H9 (cell line): ENCODE measurements around the gene PRTG. TPM values are rescaled to one million over a fixed set of nuclear protein-coding genes. Genes with fewer than 3 reads are reported as not detected.

ENCODE experiments used
- DNase-seq: peaks from one replicate; pipeline ENCODE4 v3.0.0-alpha.2; 2017
- H2AFZ ChIP-seq: one replicate; pipeline ENCODE4 v1.6.1; 2013; ENCODE audit warnings: mild to moderate bottlenecking, low read length, control low read depth, moderate library complexity
- H2AK5ac ChIP-seq: 2 replicates; pipeline ENCODE4 v1.6.1; 2013; ENCODE audit warnings: low read length, control low read depth, mixed read lengths; ENCODE audit not compliant: insufficient read length
- H2BK120ac ChIP-seq: one replicate; pipeline ENCODE4 v1.6.1; 2013; ENCODE audit warnings: low read depth, mild to moderate bottlenecking, low read length, control low read depth, inconsistent platforms; ENCODE audit not compliant: poor library complexity, severe bottlenecking
- H2BK12ac ChIP-seq: 2 replicates; pipeline ENCODE4 v1.6.1; 2013; ENCODE audit warnings: low read length, control low read depth, mixed read lengths, low read depth; ENCODE audit not compliant: insufficient read length
- H2BK15ac ChIP-seq: 2 replicates; pipeline ENCODE4 v1.6.1; 2013; ENCODE audit warnings: low read depth, low read length, control low read depth
- H2BK20ac ChIP-seq: one replicate; pipeline ENCODE4 v1.6.1; 2013; ENCODE audit warnings: low read depth, mild to moderate bottlenecking, low read length, control low read depth, inconsistent platforms; ENCODE audit not compliant: poor library complexity, severe bottlenecking
- H2BK5ac ChIP-seq: 2 replicates; pipeline ENCODE4 v1.6.1; 2013; ENCODE audit warnings: low read length, control low read depth, mixed read lengths; ENCODE audit not compliant: insufficient read length
- H3K14ac ChIP-seq: 2 replicates; pipeline ENCODE4 v1.6.1; 2013; ENCODE audit warnings: low read length, control low read depth; ENCODE audit not compliant: insufficient read depth
- H3K18ac ChIP-seq: 2 replicates; pipeline ENCODE4 v1.6.1; 2013; ENCODE audit warnings: low read depth, mild to moderate bottlenecking, mixed read lengths, low read length, control low read depth; ENCODE audit not compliant: insufficient read length
- H3K23ac ChIP-seq: 2 replicates; pipeline ENCODE4 v1.6.1; 2013; ENCODE audit warnings: low read length, control low read depth, mixed read lengths, low read depth; ENCODE audit not compliant: insufficient read length
- H3K23me2 ChIP-seq: 2 replicates; pipeline ENCODE4 v1.6.1; 2013; ENCODE audit warnings: low read depth, mild to moderate bottlenecking, mixed read lengths, low read length, control low read depth; ENCODE audit not compliant: insufficient read length, poor library complexity, severe bottlenecking
- H3K27ac ChIP-seq: 2 replicates; pipeline ENCODE4 v1.5.1; 2013; ENCODE audit warnings: low read length, control low read depth, mixed read lengths, low read depth; ENCODE audit not compliant: insufficient read length
- H3K27me3 ChIP-seq: 2 replicates; pipeline ENCODE4 v1.6.1; 2013; ENCODE audit warnings: low read length, control low read depth, inconsistent platforms; ENCODE audit not compliant: insufficient read depth
- H3K4ac ChIP-seq: 2 replicates; pipeline ENCODE4 v1.6.1; 2013; ENCODE audit warnings: low read depth, mild to moderate bottlenecking, control low read depth, inconsistent platforms, low read length, moderate library complexity
- H3K4me1 ChIP-seq: 2 replicates; pipeline ENCODE4 v1.6.1; 2013; ENCODE audit warnings: low read length, control low read depth, inconsistent platforms; ENCODE audit not compliant: insufficient read depth
- H3K4me2 ChIP-seq: 2 replicates; pipeline ENCODE4 v1.6.1; 2013; ENCODE audit warnings: low read length, control low read depth, mixed read lengths; ENCODE audit not compliant: insufficient read length, insufficient read depth
- H3K56ac ChIP-seq: 2 replicates; pipeline ENCODE4 v1.6.1; 2013; ENCODE audit warnings: low read depth, mild to moderate bottlenecking, mixed read lengths, low read length, control low read depth; ENCODE audit not compliant: insufficient read length
- H3K79me1 ChIP-seq: 2 replicates; pipeline ENCODE4 v1.6.1; 2013; ENCODE audit warnings: low read depth, mild to moderate bottlenecking, moderate library complexity, low read length, control low read depth, inconsistent platforms; ENCODE audit not compliant: insufficient read depth, poor library complexity, severe bottlenecking
- H3K79me2 ChIP-seq: 2 replicates; pipeline ENCODE4 v1.6.1; 2013; ENCODE audit warnings: low read length, control low read depth, inconsistent platforms; ENCODE audit not compliant: insufficient read depth
- H3K9ac ChIP-seq: 2 replicates; pipeline ENCODE4 v1.6.1; 2013; ENCODE audit warnings: low read length, control low read depth, mixed read lengths; ENCODE audit not compliant: insufficient read length; ENCODE audit errors: extremely low read depth
- H3K9me3 ChIP-seq: one replicate; pipeline ENCODE4 v1.6.1; 2013; ENCODE audit warnings: low read depth, low read length, inconsistent platforms; ENCODE audit not compliant: control insufficient read depth
- H3T11ph ChIP-seq: one replicate; pipeline ENCODE4 v1.6.1; 2013; ENCODE audit warnings: mild to moderate bottlenecking, low read length, control low read depth, inconsistent platforms
- H4K20me1 ChIP-seq: one replicate; pipeline ENCODE4 v1.6.1; 2013; ENCODE audit not compliant: control insufficient read depth, insufficient read length, insufficient read depth
- H4K5ac ChIP-seq: 2 replicates; pipeline ENCODE4 v1.6.1; 2013; ENCODE audit warnings: low read depth, mild to moderate bottlenecking, mixed read lengths, low read length, control low read depth; ENCODE audit not compliant: insufficient read length
- H4K8ac ChIP-seq: replicated peaks from 2 replicates; pipeline ENCODE4 v1.6.1; 2013; ENCODE audit warnings: low read length, control low read depth, mixed read lengths, low read depth; ENCODE audit not compliant: insufficient read length
- H4K91ac ChIP-seq: 2 replicates; pipeline ENCODE4 v1.6.1; 2013; ENCODE audit warnings: low read depth, mild to moderate bottlenecking, moderate library complexity, mixed read lengths, low read length, control low read depth; ENCODE audit not compliant: insufficient read length
- H3K27ac Mint-ChIP-seq, 3 experiments: 2 replicates in 2 of 3; 3 replicates in 1 of 3; pipeline ENCODE4 v1.8.0; 2020 to 2021; ENCODE audit warnings: mixed read lengths in 3 of 3, mild to moderate bottlenecking in 1 of 3, moderate library complexity in 1 of 3
- H3K27me3 Mint-ChIP-seq: 2 replicates; pipeline ENCODE4 v1.8.0; 2021; ENCODE audit warnings: low read depth, mild to moderate bottlenecking, moderate library complexity, mixed read lengths
- H3K36me3 Mint-ChIP-seq, 3 experiments: 2 replicates in 2 of 3; 3 replicates in 1 of 3; pipeline ENCODE4 v1.8.0; 2020 to 2021; ENCODE audit warnings: low read depth in 3 of 3, mixed read lengths in 3 of 3; ENCODE audit not compliant: insufficient read depth in 1 of 3
- H3K4me1 Mint-ChIP-seq, 2 experiments: 2 replicates each; pipeline ENCODE4 v1.8.0; 2020; ENCODE audit warnings: mixed read lengths in 2 of 2
- H3K4me3 Mint-ChIP-seq, 2 experiments: 2 replicates in 1 of 2; 3 replicates in 1 of 2; pipeline ENCODE4 v1.8.0; 2020 to 2021; ENCODE audit warnings: mild to moderate bottlenecking in 2 of 2, mixed read lengths in 2 of 2, moderate library complexity in 1 of 2
- H3K9me3 Mint-ChIP-seq, 2 experiments: 2 replicates in 1 of 2; 3 replicates in 1 of 2; pipeline ENCODE4 v1.8.0; 2020; ENCODE audit warnings: mild to moderate bottlenecking in 2 of 2, mixed read lengths in 2 of 2, moderate library complexity in 1 of 2
- CTCF ChIP-seq: fragments of 200-600 bp; sonication (generic); conservative IDR thresholded peaks from 3 replicates; pipeline ENCODE4 v1.8.0; 2021; ENCODE audit warnings: antibody characterized with exemption, mild to moderate bottlenecking
- WGBS: extraction: QIAGEN DNeasy Blood & Tissue Kit; methylation state at CpG from one replicate; pipeline ENCODE4 v1.1.7; 2013; ENCODE audit warnings: missing lambda C conversion rate, low lambda C conversion rate, mixed read lengths; ENCODE audit not compliant: insufficient read length; ENCODE audit errors: extremely low coverage; 5-methylcytosine and 5-hydroxymethylcytosine counted together
- total RNA-seq: library from RNA; stranded (reverse); gene quantifications from 2 replicates; pipeline ENCODE4 v1.2.1, GENCODE V29; 2021

PRTG gene
- total RNA-seq, 1 experiment from 2014 or later = 5.7 TPM

GRCh38 chr15:55637086-55637485, 105.9 kb downstream of the PRTG start:
- TF ChIP-seq CTCF = no peak
- H2BK15ac ChIP-seq = no peak overlapping the region
- no peak overlapping the region for H3K27ac ChIP-seq
- WGBS = 100% methylated on average over 1 of the region's 3 CpGs
- H4K20me1 ChIP-seq = no peaks in the 10 kb centered on the region
- no peak overlapping the region for H2BK120ac ChIP-seq
- no peaks in the 10 kb centered on the region for H3K79me1 ChIP-seq
- no peak overlapping the region for H3K4me3 Mint-ChIP-seq
- no peak overlapping the region for H3K4ac ChIP-seq
- no peak overlapping the region for H4K8ac ChIP-seq
- H2AFZ ChIP-seq = no peak overlapping the region
- no peaks in the 10 kb centered on the region for H3K27me3 ChIP-seq
- no peak for DNase-seq
- no peak overlapping the region for H2BK5ac ChIP-seq
- no peak overlapping the region for H3K14ac ChIP-seq
- no peak overlapping the region for H3T11ph ChIP-seq
- H3K9me3 ChIP-seq = no peaks in the 10 kb centered on the region
- peaks cover under 1% of the 10 kb centered on the region; the same call in 1 of the 2 replicates for H3K27me3 Mint-ChIP-seq
- no peak overlapping the region for H2AK5ac ChIP-seq
- no peaks in the 10 kb centered on the region for H3K4me1 ChIP-seq
- H3K9ac ChIP-seq = no peak overlapping the region
- H3K23me2 ChIP-seq = no peaks in the 10 kb centered on the region
- H3K18ac ChIP-seq = no peak overlapping the region
- H3K4me2 ChIP-seq = no peak overlapping the region
- no peak overlapping the region for H3K56ac ChIP-seq
- H2BK20ac ChIP-seq = no peak overlapping the region
- no peak overlapping the region for H2BK12ac ChIP-seq
- no peak overlapping the region for H3K27ac Mint-ChIP-seq
- no peaks in the 10 kb centered on the region; a peak in 1 of 7 replicates for H3K36me3 Mint-ChIP-seq
- no peaks in the 10 kb centered on the region for H3K79me2 ChIP-seq
- no peaks in the 10 kb centered on the region for H3K4me1 Mint-ChIP-seq
- H3K9me3 Mint-ChIP-seq = no peaks in the 10 kb centered on the region
- no peak overlapping the region for H3K23ac ChIP-seq
- no peak overlapping the region for H4K91ac ChIP-seq
- no peak overlapping the region for H4K5ac ChIP-seq
